ENCODE measurements around the gene KCTD8.

DNA sequence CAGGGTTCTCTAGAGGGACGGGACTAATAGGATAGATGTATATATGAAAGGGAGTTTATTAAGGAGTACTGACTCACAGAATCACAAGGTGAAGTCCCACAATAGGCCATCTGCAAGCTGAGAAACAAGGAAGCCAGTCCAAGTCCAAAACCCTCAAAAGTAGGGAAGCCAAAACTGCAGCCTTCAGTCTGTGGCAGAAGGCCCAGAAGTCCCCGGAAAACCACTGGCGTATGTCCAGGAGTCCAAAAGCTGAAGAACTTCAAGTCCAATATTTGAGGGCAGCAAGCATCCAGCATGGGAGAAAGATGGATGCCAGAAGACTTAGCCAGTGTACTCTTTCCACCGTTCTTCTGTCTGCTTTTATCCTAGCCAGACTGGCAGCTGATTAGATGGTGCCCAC, 227.2 kb downstream of the KCTD8 start:
- TF ChIP-seq CTCF (IDR thresholded peaks at IDR 0.05) (no peak), POLR2A (IDR thresholded peaks at IDR 0.05) (no peak), POLR2AphosphoS5 (IDR thresholded peaks at IDR 0.05) (no peak), EP300 (IDR thresholded peaks at IDR 0.05) (no peak)

Measured in stomach (tissue), 4 donors.